WI38 (cell line): ENCODE data around the gene TCIRG1.

Experiments
- H3K4me3 ChIP-seq: 2 replicates; pipeline ENCODE4 v1.5.1; 2011; ENCODE audit warnings: low read depth, mild to moderate bottlenecking, control low read depth, low read length
- TF ChIP-seq, protein P1 (sequence below): IDR thresholded peaks from 2 replicates; pipeline ENCODE4 v1.5.1; 2012; ENCODE audit warnings: low read depth, mild to moderate bottlenecking, control low read depth, low read length

The TCIRG1 gene

DNA sequence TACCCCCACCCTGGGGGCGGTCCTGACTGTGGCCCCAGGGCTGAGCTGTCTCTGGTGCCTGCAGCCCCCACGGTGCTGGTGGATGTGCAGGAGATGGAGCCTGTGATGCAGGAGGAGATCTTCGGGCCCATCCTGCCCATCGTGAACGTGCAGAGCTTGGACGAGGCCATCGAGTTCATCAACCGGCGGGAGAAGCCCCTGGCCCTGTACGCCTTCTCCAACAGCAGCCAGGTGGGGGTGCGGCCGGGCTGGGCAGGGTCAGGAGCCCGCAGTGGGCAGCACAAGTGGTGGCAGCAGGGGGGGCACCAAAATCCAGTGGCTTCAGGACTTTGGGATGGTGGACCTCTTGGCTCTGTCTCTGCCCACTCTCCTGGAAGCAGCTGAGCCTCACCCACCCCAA is 16.3 kb upstream of the TCIRG1 start:
- TF ChIP-seq, protein P1, sequence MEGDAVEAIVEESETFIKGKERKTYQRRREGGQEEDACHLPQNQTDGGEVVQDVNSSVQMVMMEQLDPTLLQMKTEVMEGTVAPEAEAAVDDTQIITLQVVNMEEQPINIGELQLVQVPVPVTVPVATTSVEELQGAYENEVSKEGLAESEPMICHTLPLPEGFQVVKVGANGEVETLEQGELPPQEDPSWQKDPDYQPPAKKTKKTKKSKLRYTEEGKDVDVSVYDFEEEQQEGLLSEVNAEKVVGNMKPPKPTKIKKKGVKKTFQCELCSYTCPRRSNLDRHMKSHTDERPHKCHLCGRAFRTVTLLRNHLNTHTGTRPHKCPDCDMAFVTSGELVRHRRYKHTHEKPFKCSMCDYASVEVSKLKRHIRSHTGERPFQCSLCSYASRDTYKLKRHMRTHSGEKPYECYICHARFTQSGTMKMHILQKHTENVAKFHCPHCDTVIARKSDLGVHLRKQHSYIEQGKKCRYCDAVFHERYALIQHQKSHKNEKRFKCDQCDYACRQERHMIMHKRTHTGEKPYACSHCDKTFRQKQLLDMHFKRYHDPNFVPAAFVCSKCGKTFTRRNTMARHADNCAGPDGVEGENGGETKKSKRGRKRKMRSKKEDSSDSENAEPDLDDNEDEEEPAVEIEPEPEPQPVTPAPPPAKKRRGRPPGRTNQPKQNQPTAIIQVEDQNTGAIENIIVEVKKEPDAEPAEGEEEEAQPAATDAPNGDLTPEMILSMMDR: no peak
- H3K4me3 ChIP-seq: no peak overlapping the region

DNA sequence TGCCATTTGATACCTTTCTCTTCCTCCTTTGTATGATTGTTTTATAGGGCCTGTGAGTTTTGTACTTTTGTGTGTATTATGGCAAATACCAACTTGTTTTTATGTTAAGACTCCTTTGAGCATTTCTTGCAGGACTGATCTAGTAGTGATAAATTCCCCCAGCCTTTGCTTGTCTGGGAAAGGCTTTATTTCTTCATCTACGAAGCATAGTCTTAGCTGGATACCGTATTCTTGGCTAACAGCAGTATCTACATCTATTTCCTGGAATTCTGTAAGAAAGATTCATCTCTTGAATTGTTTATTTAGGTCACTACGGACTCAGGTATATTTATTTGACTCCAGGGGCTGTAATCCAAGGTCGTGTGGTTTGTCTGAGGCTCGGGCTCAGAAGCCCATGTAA is 14.3 kb upstream of the TCIRG1 start:
- TF ChIP-seq, protein P1: no peak
- no peak overlapping the region for H3K4me3 ChIP-seq

DNA sequence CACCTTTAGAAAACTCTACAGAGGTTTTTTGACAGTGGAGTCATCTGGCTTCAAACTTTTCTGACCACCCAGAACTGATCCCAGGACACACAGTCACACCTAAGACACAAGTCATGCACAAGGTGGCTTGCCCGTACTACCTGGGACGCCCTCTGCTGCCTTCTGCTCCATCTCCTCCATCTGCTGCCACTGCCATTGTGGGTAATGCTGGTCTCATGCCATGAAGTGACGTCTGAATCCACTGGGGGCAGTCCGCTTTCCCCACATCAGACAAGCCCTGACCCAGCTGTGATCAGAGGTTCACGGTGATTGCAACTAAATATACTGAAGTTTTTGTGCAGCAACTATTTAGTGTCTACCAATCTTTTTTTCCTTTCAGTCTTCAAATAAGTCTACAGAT is 13.8 kb upstream of the TCIRG1 start:
- TF ChIP-seq, protein P1: no peak
- no peak overlapping the region for H3K4me3 ChIP-seq

DNA sequence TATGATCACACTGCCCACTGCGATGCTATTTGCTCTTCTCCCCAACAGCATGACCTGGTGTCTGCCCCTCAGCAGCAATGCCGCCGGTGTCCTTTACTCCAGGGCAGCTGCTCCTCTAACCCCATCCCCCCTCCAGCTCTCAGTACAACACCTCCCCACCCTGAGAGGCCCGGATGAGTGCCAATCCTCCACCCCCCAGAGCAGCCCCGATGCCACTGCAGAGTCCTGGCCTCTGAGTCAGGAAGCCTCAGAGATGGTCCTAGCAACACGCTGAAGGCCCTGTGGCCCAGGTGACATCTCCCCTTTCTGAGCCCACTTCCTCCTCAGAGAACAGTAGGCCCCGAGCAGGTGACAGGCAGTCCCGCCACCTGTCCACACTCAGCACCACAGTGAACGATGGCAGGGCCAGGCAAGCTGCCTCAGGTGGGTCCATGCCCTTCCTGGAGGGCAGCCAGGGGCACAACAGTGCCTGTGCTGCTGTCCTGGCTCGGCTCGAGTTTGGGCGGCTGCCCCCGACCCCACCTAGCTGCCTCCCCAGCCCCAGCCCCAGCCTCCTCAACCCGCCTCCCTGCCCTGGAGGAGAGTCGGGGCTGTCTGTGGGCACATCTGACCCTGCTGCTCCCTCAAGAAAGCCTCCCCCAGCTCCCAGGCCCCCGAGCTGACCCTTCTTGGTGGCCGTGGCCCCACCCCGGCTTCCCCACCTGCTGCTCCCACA is 12.3 kb upstream of the TCIRG1 start:
- TF ChIP-seq, protein P1: no peak
- no peak overlapping the region for H3K4me3 ChIP-seq

DNA sequence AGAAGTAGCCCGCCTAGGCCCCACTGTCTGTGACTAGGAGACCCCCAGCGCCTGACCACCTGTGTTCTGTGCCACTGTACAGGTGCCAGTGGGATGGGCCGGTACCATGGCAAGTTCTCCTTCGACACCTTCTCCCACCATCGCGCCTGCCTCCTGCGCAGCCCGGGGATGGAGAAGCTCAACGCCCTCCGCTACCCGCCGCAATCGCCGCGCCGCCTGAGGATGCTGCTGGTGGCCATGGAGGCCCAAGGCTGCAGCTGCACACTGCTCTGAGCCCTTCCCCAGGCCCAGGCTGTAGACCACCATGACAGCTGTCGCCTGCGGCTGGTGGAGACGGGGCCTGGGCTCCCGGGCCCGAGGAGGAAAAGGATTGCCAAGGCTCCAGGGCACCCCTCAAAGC is 11.2 kb upstream of the TCIRG1 start:
- TF ChIP-seq, protein P1: no peak
- no peak overlapping the region for H3K4me3 ChIP-seq

DNA sequence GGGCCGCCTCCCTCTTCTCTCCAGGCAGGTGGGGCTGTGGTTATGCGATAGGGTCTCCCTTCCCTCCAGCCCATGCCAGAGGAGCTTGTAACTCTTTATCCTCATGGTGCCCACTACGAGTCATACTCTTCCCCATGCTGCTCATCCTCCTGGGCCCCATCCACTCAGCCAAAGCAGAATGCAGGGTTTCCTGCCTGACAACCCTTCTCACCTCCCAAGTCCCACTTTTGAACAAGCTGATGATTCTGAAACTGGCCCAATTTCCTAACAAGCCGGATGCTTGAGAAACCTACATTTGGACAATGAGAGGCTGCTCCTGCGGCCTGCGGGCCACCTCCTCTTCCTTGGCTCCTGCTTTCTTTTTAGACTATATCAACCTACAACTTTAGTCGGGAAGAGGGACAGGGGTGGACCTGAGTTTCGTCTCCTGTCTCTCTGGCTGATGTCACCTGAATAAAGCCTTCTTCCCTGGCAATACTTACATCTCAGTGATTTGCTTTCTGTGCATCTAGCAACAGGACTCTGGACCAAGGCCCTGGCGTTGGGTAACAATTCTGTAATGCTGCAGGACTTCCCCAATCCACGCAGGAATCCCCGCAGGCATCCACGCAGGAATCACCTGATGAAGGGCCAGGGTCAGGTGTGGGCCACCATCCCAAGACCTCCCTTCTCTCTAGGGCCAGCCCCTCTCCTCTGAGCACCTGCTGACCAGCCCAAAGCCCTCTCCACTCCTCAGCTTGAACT is 9.9 kb upstream of the TCIRG1 start:
- TF ChIP-seq, protein P1: no peak
- no peak overlapping the region for H3K4me3 ChIP-seq
